A673 (cell line): Measurements from ENCODE around the gene RAB36. TPM values are rescaled to one million over a fixed set of nuclear protein-coding genes. Genes with fewer than 3 reads are reported as not detected.
A peak's percentile ranks its signal among the peaks of the same experiment; 100 is the strongest.

Source experiments
- BruUV-seq: library from RNA; stranded (reverse); fragments of 400-500 nt; replicated peaks from 2 replicates; lab custom pipeline; 2021; lab: Mats Ljungman, UMichigan
- CTCF ChIA-PET: fragments of 300-600 bp; sonication (Branson Sonifier 250); formaldehyde crosslinking; loops from one replicate; lab custom pipeline; 2022; ENCODE audit warnings: antibody characterized with exemption; lab: Charles Lee
- POLR2A ChIA-PET: fragments of 300-600 bp; sonication (Branson Sonifier 250); formaldehyde crosslinking; loops from one replicate; lab custom pipeline; 2022; ENCODE audit warnings: antibody characterized with exemption; ENCODE audit not compliant: low non-redundant PET; lab: Charles Lee
- DNase-seq: peaks from one replicate; pipeline ENCODE4 v3.0.0-alpha.2; 2015; ENCODE audit warnings: low spot score
- H3K27ac ChIP-seq: fragments of 200-600 bp; sonication (generic); 2 replicates; pipeline ENCODE4 v1.5.1; 2016; ENCODE audit warnings: mixed run types, low read depth, mild to moderate bottlenecking, mixed read lengths, antibody characterized with exemption, low read length; ENCODE audit not compliant: poor library complexity, severe bottlenecking
- H3K27me3 ChIP-seq: fragments of 200-600 bp; sonication (generic); replicated peaks from 2 replicates; pipeline ENCODE4 v1.6.1; 2017; ENCODE audit warnings: mixed run types, low read depth, mild to moderate bottlenecking, mixed read lengths, antibody characterized with exemption, low read length; ENCODE audit not compliant: insufficient read depth, poor library complexity
- H3K36me3 ChIP-seq: fragments of 200-600 bp; sonication (generic); 2 replicates; pipeline ENCODE4 v1.6.1; 2016; ENCODE audit warnings: mixed run types, mild to moderate bottlenecking, mixed read lengths, antibody characterized with exemption, low read length; ENCODE audit not compliant: insufficient read depth, poor library complexity, severe bottlenecking
- H3K4me1 ChIP-seq: fragments of 200-600 bp; sonication (generic); 2 replicates; pipeline ENCODE4 v1.6.1; 2017; ENCODE audit warnings: mixed run types, mild to moderate bottlenecking, mixed read lengths, antibody characterized with exemption, low read length; ENCODE audit not compliant: insufficient read depth, poor library complexity, severe bottlenecking
- H3K4me3 ChIP-seq: fragments of 200-600 bp; sonication (generic); 2 replicates; pipeline ENCODE4 v1.5.1; 2016; ENCODE audit warnings: low read depth, mixed run types, mild to moderate bottlenecking, mixed read lengths, low read length; ENCODE audit not compliant: poor library complexity, severe bottlenecking
- H3K9me3 ChIP-seq: fragments of 200-600 bp; sonication (generic); 2 replicates; pipeline ENCODE4 v1.6.1; 2016; ENCODE audit warnings: mixed run types, low read depth, mild to moderate bottlenecking, mixed read lengths, antibody characterized with exemption, low read length; ENCODE audit not compliant: poor library complexity, severe bottlenecking
- CTCF ChIP-seq: fragments of 300-800, 200-600 bp; sonication (generic); conservative IDR thresholded peaks from 2 replicates; pipeline ENCODE4 v1.5.1; 2017; ENCODE audit warnings: low read depth, mild to moderate bottlenecking, antibody characterized with exemption, low read length, moderate library complexity, mixed read lengths
- EZH2 ChIP-seq: fragments of 200-600 bp; sonication (generic); IDR thresholded peaks from 2 replicates; pipeline ENCODE4 v1.6.1; 2017; ENCODE audit warnings: borderline replicate concordance, low read depth, mild to moderate bottlenecking, mixed read lengths, antibody characterized with exemption, low read length; ENCODE audit not compliant: poor library complexity, severe bottlenecking
- intact Hi-C: fragments of 100-400 bp; cut with micrococcal nuclease; formaldehyde crosslinking; loops from one replicate; pipeline ENCODE4 v1.10.0; 2022; ENCODE audit not compliant: unreplicated experiment
- total RNA-seq: library from RNA; stranded (reverse); gene quantifications from 2 replicates; pipeline ENCODE4 v1.2.3, GENCODE V29; 2021

RAB36 gene
- total RNA-seq, 1 experiment from 2014 or later = 4.1 TPM

GRCh38 chr22:23145878-23146470 is 697 bp downstream of the RAB36 start:
- Histone ChIP-seq H3K27me3 (no peaks in the 10 kb centered on the region), H3K36me3 (no peaks in the 10 kb centered on the region), H3K9me3 (no peaks in the 10 kb centered on the region), H3K27ac (no peak overlapping the region), H3K4me3 (peak overlapping the region; percentile 52), H3K4me1 (peaks cover 4% of the 10 kb centered on the region)
- BruUV-seq = no TSS peak
- ChIA-PET CTCF (interaction anchor here (1.1 to 1.4 kb wide), 2 partner anchors 33 to 136 kb away, joined by 3 to 7 read pairs; no protein-coding TSS in a partner anchor), POLR2A (no interaction called here)
- intact Hi-C loops = no loop called here
- TF ChIP-seq CTCF (no peak), EZH2 (no peak)
- DNase-seq = no peak

- no peak for TF ChIP-seq CTCF
- no peak for TF ChIP-seq EZH2
- ChIA-PET CTCF (interaction anchor here (0.7 to 2.1 kb wide), 3 partner anchors 32 to 135 kb away, joined by 3 to 5 read pairs (median 3); no protein-coding TSS in a partner anchor), POLR2A (no interaction called here)
- H3K36me3 ChIP-seq = no peaks in the 10 kb centered on the region
- DNase-seq = no peak
- H3K27me3 ChIP-seq = no peaks in the 10 kb centered on the region
- H3K4me1 ChIP-seq = peaks cover 4% of the 10 kb centered on the region
- BruUV-seq = TSS peak; percentile 28
- H3K4me3 ChIP-seq = no peak overlapping the region
- no peak overlapping the region for H3K27ac ChIP-seq
- H3K9me3 ChIP-seq = no peaks in the 10 kb centered on the region
- intact Hi-C loops = no loop called here
Measured at GRCh38 chr22:23146478-23147205, 1.4 kb downstream of the RAB36 start.

GRCh38 chr22:23147617-23148387 is 2.5 kb downstream of the RAB36 start:
- Histone ChIP-seq H3K4me1 (peaks cover 4% of the 10 kb centered on the region), H3K27me3 (no peaks in the 10 kb centered on the region), H3K36me3 (no peaks in the 10 kb centered on the region), H3K9me3 (no peaks in the 10 kb centered on the region), H3K4me3 (no peak overlapping the region), H3K27ac (no peak overlapping the region)
- POLR2A ChIA-PET = no interaction called here
- TF ChIP-seq CTCF (no peak), EZH2 (no peak)
- CTCF ChIA-PET = interaction anchor here (2.1 kb wide), 1 partner anchor 134 kb away, joined by 5 read pairs; no protein-coding TSS in a partner anchor
- intact Hi-C loops = no loop called here
- DNase-seq = no peak
- no TSS peak for BruUV-seq
